ENCODE measurements around the gene SF3A1.

- TF ChIP-seq, protein P1, sequence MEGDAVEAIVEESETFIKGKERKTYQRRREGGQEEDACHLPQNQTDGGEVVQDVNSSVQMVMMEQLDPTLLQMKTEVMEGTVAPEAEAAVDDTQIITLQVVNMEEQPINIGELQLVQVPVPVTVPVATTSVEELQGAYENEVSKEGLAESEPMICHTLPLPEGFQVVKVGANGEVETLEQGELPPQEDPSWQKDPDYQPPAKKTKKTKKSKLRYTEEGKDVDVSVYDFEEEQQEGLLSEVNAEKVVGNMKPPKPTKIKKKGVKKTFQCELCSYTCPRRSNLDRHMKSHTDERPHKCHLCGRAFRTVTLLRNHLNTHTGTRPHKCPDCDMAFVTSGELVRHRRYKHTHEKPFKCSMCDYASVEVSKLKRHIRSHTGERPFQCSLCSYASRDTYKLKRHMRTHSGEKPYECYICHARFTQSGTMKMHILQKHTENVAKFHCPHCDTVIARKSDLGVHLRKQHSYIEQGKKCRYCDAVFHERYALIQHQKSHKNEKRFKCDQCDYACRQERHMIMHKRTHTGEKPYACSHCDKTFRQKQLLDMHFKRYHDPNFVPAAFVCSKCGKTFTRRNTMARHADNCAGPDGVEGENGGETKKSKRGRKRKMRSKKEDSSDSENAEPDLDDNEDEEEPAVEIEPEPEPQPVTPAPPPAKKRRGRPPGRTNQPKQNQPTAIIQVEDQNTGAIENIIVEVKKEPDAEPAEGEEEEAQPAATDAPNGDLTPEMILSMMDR (conservative IDR thresholded peaks at IDR 0.05 in 1 of 2, IDR thresholded peaks at IDR 0.05 in 1 of 2; ENCODE audit: extremely low read depth in 1 of 2, insufficient read depth in 1 of 2, low read depth in 1 of 2, low read length in 2 of 2) = no peak
- TF ChIP-seq EZH2 (IDR thresholded peaks at IDR 0.05; ENCODE audit: borderline replicate concordance, low read length) = no peak
Measured at GRCh38 chr22:30291058-30291892, 65.4 kb downstream of the SF3A1 start.

Data from mammary epithelial cell (primary cell).